Measurements from ENCODE around the gene LRRC51. TPM values are rescaled to one million over a fixed set of nuclear protein-coding genes. Genes with fewer than 3 reads are reported as not detected.

The LRRC51 gene
- total RNA-seq, 1 donor from 2014 or later, result 2.6 TPM

GRCh38 chr11:72135891-72136683, 55.4 kb downstream of the LRRC51 start:
- TF ChIP-seq CTCF (IDR thresholded peaks at IDR 0.05; ENCODE audit: insufficient read depth, low read length, severe bottlenecking), result no peak
- Histone ChIP-seq H3K36me3 (ENCODE audit: control insufficient read depth, insufficient read depth, low read length) (no peaks in the 10 kb centered on the region), H3K27me3 (ENCODE audit: control insufficient read depth, insufficient read depth, low read length) (no peaks in the 10 kb centered on the region), H3K4me3 (ENCODE audit: low read depth, low read length) (no peak overlapping the region)
- FAIRE-seq, result no peak
- no peak for DNase-seq (ENCODE audit: low read depth)

- no peak for FAIRE-seq
These were observed 56.1 kb downstream of the LRRC51 start for GRCh38 chr11:72136684-72137262.

GRCh38 chr11:72138821-72139390, 58.3 kb downstream of the LRRC51 start:
- Histone ChIP-seq H3K4me3 (ENCODE audit: low read depth, low read length) (no peak overlapping the region), H3K36me3 (ENCODE audit: control insufficient read depth, insufficient read depth, low read length) (no peaks in the 10 kb centered on the region), H3K27me3 (ENCODE audit: control insufficient read depth, insufficient read depth, low read length) (no peaks in the 10 kb centered on the region)
- FAIRE-seq (no peak), DNase-seq (ENCODE audit: low read depth) (no peak)
- no peak for TF ChIP-seq CTCF (IDR thresholded peaks at IDR 0.05; ENCODE audit: insufficient read depth, low read length, severe bottlenecking)

More at GRCh38 chr11:72136684-72137262, 56.1 kb downstream of the LRRC51 start:
- DNase-seq (ENCODE audit: low read depth), result no peak
- Histone ChIP-seq H3K27me3 (ENCODE audit: control insufficient read depth, insufficient read depth, low read length) (no peaks in the 10 kb centered on the region), H3K36me3 (ENCODE audit: control insufficient read depth, insufficient read depth, low read length) (no peaks in the 10 kb centered on the region), H3K4me3 (ENCODE audit: low read depth, low read length) (no peak overlapping the region)
- TF ChIP-seq CTCF (IDR thresholded peaks at IDR 0.05; ENCODE audit: insufficient read depth, low read length, severe bottlenecking), result no peak

GRCh38 chr11:72139500-72139899, 58.9 kb downstream of the LRRC51 start:
- no peak overlapping the region for H3K4me3 ChIP-seq (ENCODE audit: low read depth, low read length)
- no peaks in the 10 kb centered on the region for H3K36me3 ChIP-seq (ENCODE audit: control insufficient read depth, insufficient read depth, low read length)
- FAIRE-seq, result no peak
- no peak for DNase-seq (ENCODE audit: low read depth)
- no peaks in the 10 kb centered on the region for H3K27me3 ChIP-seq (ENCODE audit: control insufficient read depth, insufficient read depth, low read length)
- TF ChIP-seq CTCF (IDR thresholded peaks at IDR 0.05; ENCODE audit: insufficient read depth, low read length, severe bottlenecking), result no peak

GRCh38 chr11:72140661-72141060, 60.0 kb downstream of the LRRC51 start:
- H3K27me3 ChIP-seq (ENCODE audit: control insufficient read depth, insufficient read depth, low read length), result no peaks in the 10 kb centered on the region
- no peak for TF ChIP-seq CTCF (IDR thresholded peaks at IDR 0.05; ENCODE audit: insufficient read depth, low read length, severe bottlenecking)
- no peak for DNase-seq (ENCODE audit: low read depth)
- no peaks in the 10 kb centered on the region for H3K36me3 ChIP-seq (ENCODE audit: control insufficient read depth, insufficient read depth, low read length)
- H3K4me3 ChIP-seq (ENCODE audit: low read depth, low read length), result no peak overlapping the region
- no peak for FAIRE-seq

Data from bronchial epithelial cell (primary cell).